ENCODE results near the gene LIPN.

LIPN gene

DNA sequence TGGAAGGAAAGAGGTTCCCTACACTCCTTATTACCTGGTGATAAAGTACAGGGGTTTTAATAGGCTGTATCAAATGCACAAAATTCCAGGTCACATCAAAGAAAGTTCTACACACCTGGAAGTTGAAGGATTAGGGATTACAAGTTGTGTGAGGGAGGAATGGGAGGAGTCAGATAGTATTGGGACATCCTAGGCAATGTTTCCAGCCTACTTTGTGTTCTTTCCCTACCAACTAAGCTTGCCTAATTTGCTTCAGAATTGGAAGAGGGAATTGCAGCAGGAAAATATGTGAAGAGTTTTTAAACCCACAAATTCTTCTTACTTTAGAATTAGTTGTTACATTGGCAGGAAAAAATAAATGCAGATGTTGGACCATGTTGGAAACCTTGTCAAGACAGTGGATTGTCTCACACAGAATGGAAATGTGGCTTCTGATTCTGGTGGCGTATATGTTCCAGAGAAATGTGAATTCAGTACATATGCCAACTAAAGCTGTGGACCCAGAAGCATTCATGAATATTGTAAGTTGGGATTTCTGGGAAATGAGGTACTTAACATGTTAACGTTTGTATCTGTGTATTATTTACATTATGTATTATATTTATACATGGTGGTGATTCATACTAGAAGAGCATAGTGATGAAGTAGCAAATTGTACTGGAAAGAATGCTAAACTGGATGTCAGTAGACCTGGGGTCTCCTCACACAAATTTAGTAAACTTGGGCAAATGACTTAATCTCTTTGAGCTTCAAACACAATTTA lies 42.9 kb downstream of the LIPN start, which contains the start of gene LIPM:
TSS of gene LIPM (plus strand) at position 208 of the 763 bp plus-strand sequence. CDS start at position 375, 167 bp downstream.
- H3K27me3 ChIP-seq (ENCODE audit: insufficient read depth, low read length, poor library complexity), result no peaks in the 10 kb centered on the region
- no peaks in the 10 kb centered on the region for H3K79me2 ChIP-seq (ENCODE audit: insufficient read depth, low read length)
- H4K20me1 ChIP-seq (ENCODE audit: insufficient read depth, low read length), result no peaks in the 10 kb centered on the region
- H3K9ac ChIP-seq (ENCODE audit: low read depth, low read length), result no peak within 1 kb of the TSS
- DNase-seq (no peak), ATAC-seq (ENCODE audit: insufficient read depth, low read depth) (no peak)
- no peaks in the 10 kb centered on the region for H3K4me1 ChIP-seq (ENCODE audit: insufficient read depth, low read length)
- TF ChIP-seq, protein P1, sequence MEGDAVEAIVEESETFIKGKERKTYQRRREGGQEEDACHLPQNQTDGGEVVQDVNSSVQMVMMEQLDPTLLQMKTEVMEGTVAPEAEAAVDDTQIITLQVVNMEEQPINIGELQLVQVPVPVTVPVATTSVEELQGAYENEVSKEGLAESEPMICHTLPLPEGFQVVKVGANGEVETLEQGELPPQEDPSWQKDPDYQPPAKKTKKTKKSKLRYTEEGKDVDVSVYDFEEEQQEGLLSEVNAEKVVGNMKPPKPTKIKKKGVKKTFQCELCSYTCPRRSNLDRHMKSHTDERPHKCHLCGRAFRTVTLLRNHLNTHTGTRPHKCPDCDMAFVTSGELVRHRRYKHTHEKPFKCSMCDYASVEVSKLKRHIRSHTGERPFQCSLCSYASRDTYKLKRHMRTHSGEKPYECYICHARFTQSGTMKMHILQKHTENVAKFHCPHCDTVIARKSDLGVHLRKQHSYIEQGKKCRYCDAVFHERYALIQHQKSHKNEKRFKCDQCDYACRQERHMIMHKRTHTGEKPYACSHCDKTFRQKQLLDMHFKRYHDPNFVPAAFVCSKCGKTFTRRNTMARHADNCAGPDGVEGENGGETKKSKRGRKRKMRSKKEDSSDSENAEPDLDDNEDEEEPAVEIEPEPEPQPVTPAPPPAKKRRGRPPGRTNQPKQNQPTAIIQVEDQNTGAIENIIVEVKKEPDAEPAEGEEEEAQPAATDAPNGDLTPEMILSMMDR (IDR thresholded peaks at IDR 0.05; ENCODE audit: borderline replicate concordance, extremely low read depth, low read length, poor library complexity, severe bottlenecking), result no peak
- TF ChIP-seq EZH2 (IDR thresholded peaks at IDR 0.05; ENCODE audit: borderline replicate concordance, low read depth, low read length, severe bottlenecking), result no peak
- H3K4me3 ChIP-seq (ENCODE audit: low read depth in 1 of 2, low read length in 2 of 2), result no peak within 1 kb of the TSS
- H3K4me2 ChIP-seq (ENCODE audit: insufficient read depth, low read length), result no peak within 1 kb of the TSS
- no peak within 1 kb of the TSS for H3K27ac ChIP-seq (ENCODE audit: low read length)
- no peaks in the 10 kb centered on the region for H3K9me3 ChIP-seq (ENCODE audit: insufficient read depth, low read length, severe bottlenecking)
- H2AFZ ChIP-seq (ENCODE audit: low read depth, low read length), result no peak within 1 kb of the TSS
- no peaks in the 10 kb centered on the region for H3K36me3 ChIP-seq (ENCODE audit: insufficient read depth, low read length)

DNA sequence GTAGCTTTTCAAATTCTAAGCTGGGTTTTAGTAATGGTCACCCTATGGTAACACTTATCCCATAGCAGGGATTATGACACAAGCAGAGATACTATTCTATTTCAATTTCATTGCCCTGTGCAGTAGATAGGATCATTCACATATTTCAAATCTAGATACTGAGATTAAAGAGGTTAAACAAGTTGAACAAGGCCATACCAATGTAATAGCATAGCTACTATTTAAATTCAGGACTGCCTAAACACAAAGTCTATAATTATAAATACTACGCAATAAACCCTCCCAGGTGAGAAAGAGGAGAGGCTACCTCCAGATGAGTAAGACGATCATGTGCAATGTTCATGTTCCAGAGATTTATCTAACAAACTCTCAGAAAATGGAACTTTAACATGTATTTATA lies 43.8 kb downstream of the LIPN start:
- no peaks in the 10 kb centered on the region for H3K27me3 ChIP-seq (ENCODE audit: insufficient read depth, low read length, poor library complexity)
- no peaks in the 10 kb centered on the region for H3K79me2 ChIP-seq (ENCODE audit: insufficient read depth, low read length)
- DNase-seq, result no peak
- no peak overlapping the region for H3K4me3 ChIP-seq (ENCODE audit: low read depth in 1 of 2, low read length in 2 of 2)
- H3K4me2 ChIP-seq (ENCODE audit: insufficient read depth, low read length), result no peak overlapping the region
- H3K4me1 ChIP-seq (ENCODE audit: insufficient read depth, low read length), result no peaks in the 10 kb centered on the region
- no peak for ATAC-seq (ENCODE audit: insufficient read depth, low read depth)
- H3K9me3 ChIP-seq (ENCODE audit: insufficient read depth, low read length, severe bottlenecking), result no peaks in the 10 kb centered on the region
- no peak overlapping the region for H2AFZ ChIP-seq (ENCODE audit: low read depth, low read length)
- TF ChIP-seq EZH2 (IDR thresholded peaks at IDR 0.05; ENCODE audit: borderline replicate concordance, low read depth, low read length, severe bottlenecking), result no peak
- TF ChIP-seq, protein P1 (IDR thresholded peaks at IDR 0.05; ENCODE audit: borderline replicate concordance, extremely low read depth, low read length, poor library complexity, severe bottlenecking), result no peak
- no peak overlapping the region for H3K27ac ChIP-seq (ENCODE audit: low read length)
- H4K20me1 ChIP-seq (ENCODE audit: insufficient read depth, low read length), result no peaks in the 10 kb centered on the region
- H3K36me3 ChIP-seq (ENCODE audit: insufficient read depth, low read length), result no peaks in the 10 kb centered on the region
- H3K9ac ChIP-seq (ENCODE audit: low read depth, low read length), result no peak overlapping the region

DNA sequence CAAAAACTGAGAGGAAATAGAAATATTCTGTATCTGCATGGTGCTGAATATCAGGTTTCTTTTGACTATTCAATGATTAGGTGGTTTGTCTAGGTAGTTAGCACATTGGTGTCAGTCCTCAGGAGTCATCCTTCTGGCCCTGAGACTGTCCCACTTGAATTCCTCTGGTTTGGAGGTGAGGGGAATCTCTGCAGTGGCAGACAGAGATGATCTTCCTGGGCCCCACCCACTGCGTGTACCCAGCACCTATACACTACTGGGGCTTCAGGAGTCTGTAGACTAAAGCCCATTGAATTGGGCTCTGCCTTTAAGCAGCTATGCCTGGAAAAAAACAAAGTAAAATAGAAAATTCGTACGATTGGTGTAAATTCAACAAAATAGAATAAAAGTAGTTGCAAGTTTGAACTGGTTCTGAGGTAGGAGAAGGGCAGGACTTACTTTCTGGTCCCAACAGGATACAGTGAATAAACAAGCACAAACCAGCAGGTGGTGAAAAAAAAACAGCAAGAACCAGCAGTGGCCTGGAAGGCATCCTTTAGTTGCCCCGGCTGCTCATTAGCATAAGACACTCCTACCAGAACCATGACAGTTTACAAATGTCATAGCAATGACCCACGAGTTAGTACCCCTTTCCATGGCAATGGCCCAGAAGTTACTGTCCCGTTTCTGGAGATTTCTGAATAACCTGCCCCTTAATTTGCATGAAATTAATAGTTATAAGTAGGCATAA lies 44.4 kb downstream of the LIPN start:
- Histone ChIP-seq H3K4me3 (ENCODE audit: low read depth in 1 of 2, low read length in 2 of 2) (no peak overlapping the region), H3K27ac (ENCODE audit: low read length) (no peak overlapping the region), H3K79me2 (ENCODE audit: insufficient read depth, low read length) (no peaks in the 10 kb centered on the region), H3K4me2 (ENCODE audit: insufficient read depth, low read length) (no peak overlapping the region), H3K27me3 (ENCODE audit: insufficient read depth, low read length, poor library complexity) (no peaks in the 10 kb centered on the region), H3K9me3 (ENCODE audit: insufficient read depth, low read length, severe bottlenecking) (no peaks in the 10 kb centered on the region), H3K4me1 (ENCODE audit: insufficient read depth, low read length) (no peaks in the 10 kb centered on the region), H3K9ac (ENCODE audit: low read depth, low read length) (no peak overlapping the region), H3K36me3 (ENCODE audit: insufficient read depth, low read length) (no peaks in the 10 kb centered on the region), H4K20me1 (ENCODE audit: insufficient read depth, low read length) (no peaks in the 10 kb centered on the region), H2AFZ (ENCODE audit: low read depth, low read length) (no peak overlapping the region)
- no peak for DNase-seq
- no peak for ATAC-seq (ENCODE audit: insufficient read depth, low read depth)
- TF ChIP-seq EZH2 (IDR thresholded peaks at IDR 0.05; ENCODE audit: borderline replicate concordance, low read depth, low read length, severe bottlenecking), result no peak
- TF ChIP-seq, protein P1 (IDR thresholded peaks at IDR 0.05; ENCODE audit: borderline replicate concordance, extremely low read depth, low read length, poor library complexity, severe bottlenecking), result no peak
